ENCODE measurements around the gene RNF144A. TPM values are rescaled to one million over a fixed set of nuclear protein-coding genes. Genes with fewer than 3 reads are reported as not detected.

Gene RNF144A
- total RNA-seq, 1 donor from 2014 or later, result 23.5 TPM

GRCh38 chr2:6937157-6937556, 19.9 kb downstream of the RNF144A start:
- no peak for DNase-seq (ENCODE audit: low read depth)
- H3K27me3 ChIP-seq (ENCODE audit: control insufficient read depth, insufficient read depth, low read length), result no peaks in the 10 kb centered on the region
- no peak for TF ChIP-seq CTCF (IDR thresholded peaks at IDR 0.05; ENCODE audit: insufficient read depth, low read length, poor library complexity, severe bottlenecking)

GRCh38 chr2:6937582-6937981, 20.4 kb downstream of the RNF144A start:
- no peak overlapping the region for H3K4me3 ChIP-seq (ENCODE audit: low read depth, low read length)
- DNase-seq (ENCODE audit: low read depth), result no peak
- no peaks in the 10 kb centered on the region for H3K27me3 ChIP-seq (ENCODE audit: control insufficient read depth, insufficient read depth, low read length)
- TF ChIP-seq CTCF (IDR thresholded peaks at IDR 0.05; ENCODE audit: insufficient read depth, low read length, poor library complexity, severe bottlenecking), result no peak
- H3K36me3 ChIP-seq (ENCODE audit: control insufficient read depth, insufficient read depth, low read length), result no peaks in the 10 kb centered on the region

More at GRCh38 chr2:6937157-6937556, 19.9 kb downstream of the RNF144A start:
- Histone ChIP-seq H3K36me3 (ENCODE audit: control insufficient read depth, insufficient read depth, low read length) (no peaks in the 10 kb centered on the region), H3K4me3 (ENCODE audit: low read depth, low read length) (no peak overlapping the region)

- TF ChIP-seq CTCF (IDR thresholded peaks at IDR 0.05; ENCODE audit: insufficient read depth, low read length, poor library complexity, severe bottlenecking), result no peak
- no peak for DNase-seq (ENCODE audit: low read depth)
These were observed 21.9 kb downstream of the RNF144A start for GRCh38 chr2:6939071-6939470.

GRCh38 chr2:6940820-6941219, 23.6 kb downstream of the RNF144A start:
- no peaks in the 10 kb centered on the region for H3K27me3 ChIP-seq (ENCODE audit: control insufficient read depth, insufficient read depth, low read length)
- no peak for TF ChIP-seq CTCF (IDR thresholded peaks at IDR 0.05; ENCODE audit: insufficient read depth, low read length, poor library complexity, severe bottlenecking)

More at GRCh38 chr2:6939071-6939470, 21.9 kb downstream of the RNF144A start:
- Histone ChIP-seq H3K27me3 (ENCODE audit: control insufficient read depth, insufficient read depth, low read length) (no peaks in the 10 kb centered on the region), H3K4me3 (ENCODE audit: low read depth, low read length) (no peak overlapping the region), H3K36me3 (ENCODE audit: control insufficient read depth, insufficient read depth, low read length) (no peaks in the 10 kb centered on the region)

GRCh38 chr2:6941299-6942046, 24.3 kb downstream of the RNF144A start:
- Histone ChIP-seq H3K27me3 (ENCODE audit: control insufficient read depth, insufficient read depth, low read length) (no peaks in the 10 kb centered on the region), H3K4me3 (ENCODE audit: low read depth, low read length) (no peak overlapping the region), H3K36me3 (ENCODE audit: control insufficient read depth, insufficient read depth, low read length) (no peaks in the 10 kb centered on the region)
- no peak for TF ChIP-seq CTCF (IDR thresholded peaks at IDR 0.05; ENCODE audit: insufficient read depth, low read length, poor library complexity, severe bottlenecking)
- no peak for DNase-seq (ENCODE audit: low read depth)

More at GRCh38 chr2:6940820-6941219, 23.6 kb downstream of the RNF144A start:
- H3K4me3 ChIP-seq (ENCODE audit: low read depth, low read length), result no peak overlapping the region
- DNase-seq (ENCODE audit: low read depth), result no peak
- no peaks in the 10 kb centered on the region for H3K36me3 ChIP-seq (ENCODE audit: control insufficient read depth, insufficient read depth, low read length)

GRCh38 chr2:6942848-6943247, 25.6 kb downstream of the RNF144A start:
- no peak overlapping the region for H3K4me3 ChIP-seq (ENCODE audit: low read depth, low read length)
- no peaks in the 10 kb centered on the region for H3K36me3 ChIP-seq (ENCODE audit: control insufficient read depth, insufficient read depth, low read length)
- no peaks in the 10 kb centered on the region for H3K27me3 ChIP-seq (ENCODE audit: control insufficient read depth, insufficient read depth, low read length)
- no peak for TF ChIP-seq CTCF (IDR thresholded peaks at IDR 0.05; ENCODE audit: insufficient read depth, low read length, poor library complexity, severe bottlenecking)
- DNase-seq (ENCODE audit: low read depth), result no peak
